ENCODE data around the gene LDAH.

DNA sequence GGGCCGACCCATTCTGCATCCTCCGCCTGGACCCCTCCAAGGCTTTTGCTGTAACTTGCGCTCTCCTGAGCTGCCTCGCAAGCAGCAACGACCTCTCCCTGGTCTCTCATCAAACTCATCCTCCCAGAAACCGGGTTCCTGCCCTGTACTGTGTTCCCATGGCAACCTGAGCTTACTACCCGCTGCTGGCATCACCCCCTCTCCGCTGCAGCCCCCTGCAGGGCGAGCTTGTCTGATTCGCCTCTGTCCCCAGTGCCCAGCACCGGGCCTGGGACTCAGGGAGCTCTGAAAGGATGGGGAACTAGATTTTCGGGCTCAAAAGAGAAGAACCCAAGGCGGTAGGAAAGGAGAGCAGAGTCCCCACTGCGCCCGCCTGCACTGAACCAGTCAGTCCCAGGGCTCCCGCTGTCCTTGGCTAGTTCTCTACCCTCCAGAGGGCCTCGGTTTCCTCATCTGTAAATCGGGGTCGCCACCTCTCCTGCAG is 172.5 kb downstream of the LDAH start:
- TF ChIP-seq, protein P1, sequence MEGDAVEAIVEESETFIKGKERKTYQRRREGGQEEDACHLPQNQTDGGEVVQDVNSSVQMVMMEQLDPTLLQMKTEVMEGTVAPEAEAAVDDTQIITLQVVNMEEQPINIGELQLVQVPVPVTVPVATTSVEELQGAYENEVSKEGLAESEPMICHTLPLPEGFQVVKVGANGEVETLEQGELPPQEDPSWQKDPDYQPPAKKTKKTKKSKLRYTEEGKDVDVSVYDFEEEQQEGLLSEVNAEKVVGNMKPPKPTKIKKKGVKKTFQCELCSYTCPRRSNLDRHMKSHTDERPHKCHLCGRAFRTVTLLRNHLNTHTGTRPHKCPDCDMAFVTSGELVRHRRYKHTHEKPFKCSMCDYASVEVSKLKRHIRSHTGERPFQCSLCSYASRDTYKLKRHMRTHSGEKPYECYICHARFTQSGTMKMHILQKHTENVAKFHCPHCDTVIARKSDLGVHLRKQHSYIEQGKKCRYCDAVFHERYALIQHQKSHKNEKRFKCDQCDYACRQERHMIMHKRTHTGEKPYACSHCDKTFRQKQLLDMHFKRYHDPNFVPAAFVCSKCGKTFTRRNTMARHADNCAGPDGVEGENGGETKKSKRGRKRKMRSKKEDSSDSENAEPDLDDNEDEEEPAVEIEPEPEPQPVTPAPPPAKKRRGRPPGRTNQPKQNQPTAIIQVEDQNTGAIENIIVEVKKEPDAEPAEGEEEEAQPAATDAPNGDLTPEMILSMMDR (IDR thresholded peaks at IDR 0.05; ENCODE audit: borderline replicate concordance, extremely low read depth, low read length, poor library complexity, severe bottlenecking) = no peak
- TF ChIP-seq EZH2 (IDR thresholded peaks at IDR 0.05; ENCODE audit: borderline replicate concordance, low read depth, low read length, severe bottlenecking) = no peak

All from DND-41 (cell line).